ENCODE results near the gene TRAFD1.
"Not testable (repeated sequence)": the region's sequence is repeated elsewhere in the genome, so short reads cannot be mapped to it uniquely, and the experiment has no call there.

TRAFD1 gene, protein sequence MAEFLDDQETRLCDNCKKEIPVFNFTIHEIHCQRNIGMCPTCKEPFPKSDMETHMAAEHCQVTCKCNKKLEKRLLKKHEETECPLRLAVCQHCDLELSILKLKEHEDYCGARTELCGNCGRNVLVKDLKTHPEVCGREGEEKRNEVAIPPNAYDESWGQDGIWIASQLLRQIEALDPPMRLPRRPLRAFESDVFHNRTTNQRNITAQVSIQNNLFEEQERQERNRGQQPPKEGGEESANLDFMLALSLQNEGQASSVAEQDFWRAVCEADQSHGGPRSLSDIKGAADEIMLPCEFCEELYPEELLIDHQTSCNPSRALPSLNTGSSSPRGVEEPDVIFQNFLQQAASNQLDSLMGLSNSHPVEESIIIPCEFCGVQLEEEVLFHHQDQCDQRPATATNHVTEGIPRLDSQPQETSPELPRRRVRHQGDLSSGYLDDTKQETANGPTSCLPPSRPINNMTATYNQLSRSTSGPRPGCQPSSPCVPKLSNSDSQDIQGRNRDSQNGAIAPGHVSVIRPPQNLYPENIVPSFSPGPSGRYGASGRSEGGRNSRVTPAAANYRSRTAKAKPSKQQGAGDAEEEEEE

DNA sequence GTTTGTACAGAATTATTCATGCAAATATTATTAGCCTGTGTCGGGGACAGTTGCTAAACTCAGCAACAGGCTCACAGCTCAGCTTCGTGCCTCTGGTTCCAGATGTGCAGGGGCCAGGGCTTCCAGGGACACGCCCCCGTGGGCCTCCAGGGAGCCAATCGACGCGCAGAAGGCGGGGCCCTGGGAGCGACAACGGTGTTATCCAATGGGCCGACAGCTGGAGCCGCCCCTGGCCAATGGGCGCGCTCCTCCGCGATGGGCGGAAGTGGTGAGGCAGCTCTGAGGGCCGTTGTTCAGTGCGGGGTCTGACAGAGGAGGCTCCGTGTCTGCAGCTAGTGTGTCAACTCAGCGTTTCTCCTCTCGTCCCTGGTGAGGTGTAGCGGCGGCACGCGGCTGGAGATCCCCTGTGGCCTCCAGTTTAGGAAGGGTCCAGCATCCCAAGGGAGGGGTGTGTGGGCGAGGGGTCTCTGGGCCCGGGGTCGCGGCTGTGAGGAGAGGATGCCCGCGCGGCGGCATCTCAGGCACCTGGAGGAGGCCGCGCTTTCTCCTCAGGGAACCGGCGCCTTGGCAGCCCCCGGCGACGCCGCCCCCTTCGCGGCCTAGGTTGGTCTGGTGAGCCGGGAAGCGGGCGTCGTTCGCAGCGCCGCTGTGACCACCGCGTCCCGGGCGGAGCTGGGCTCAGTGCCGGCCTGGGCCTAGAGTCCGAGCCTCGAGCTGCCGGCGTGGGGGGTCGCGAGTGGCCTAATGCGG is at the start of gene TRAFD1:
TRAFD1 (plus strand) TSS at position 311 of the 750 bp plus-strand sequence. CDS start 4,963 bp downstream, outside the sequence.
- peak; percentile 99 for DNase-seq (ENCODE audit: low spot score)

DNA sequence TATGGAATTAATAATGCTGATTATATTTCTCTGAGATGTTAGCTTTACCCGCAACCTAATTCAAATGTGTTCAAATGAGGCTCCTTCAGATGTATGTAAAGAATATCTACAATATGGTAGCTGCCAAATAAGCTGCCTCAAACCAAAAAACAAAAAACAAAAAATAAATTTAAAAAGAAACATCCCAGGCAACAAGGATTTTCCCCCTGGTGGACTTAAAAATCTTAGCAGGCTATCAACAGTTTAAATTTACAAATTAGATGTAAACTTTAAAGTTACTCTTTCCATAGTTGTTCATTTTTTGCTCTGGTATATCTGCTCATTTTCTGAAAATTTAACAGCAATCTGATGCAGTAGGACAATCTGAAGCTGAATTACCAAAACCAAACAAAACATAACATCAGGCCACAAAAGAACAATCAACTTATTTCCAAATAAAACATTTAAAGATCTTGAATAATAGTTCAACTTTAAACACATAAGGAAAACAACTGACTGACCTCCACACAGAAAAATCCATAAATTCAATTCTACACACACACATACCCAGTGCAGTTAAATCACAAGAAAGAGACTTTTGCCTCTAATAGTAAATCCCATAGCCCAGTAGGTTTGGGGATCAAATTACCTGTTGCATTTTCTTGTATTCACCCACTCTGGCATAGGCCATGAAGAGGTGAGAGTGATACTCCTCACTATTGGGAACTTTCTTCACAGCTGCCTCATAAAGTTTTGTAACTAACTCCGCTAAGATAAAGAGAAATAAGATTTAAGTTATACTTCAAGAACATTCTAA is 38.1 kb upstream of the TRAFD1 start:
- DNase-seq (ENCODE audit: low spot score) = no peak

DNA sequence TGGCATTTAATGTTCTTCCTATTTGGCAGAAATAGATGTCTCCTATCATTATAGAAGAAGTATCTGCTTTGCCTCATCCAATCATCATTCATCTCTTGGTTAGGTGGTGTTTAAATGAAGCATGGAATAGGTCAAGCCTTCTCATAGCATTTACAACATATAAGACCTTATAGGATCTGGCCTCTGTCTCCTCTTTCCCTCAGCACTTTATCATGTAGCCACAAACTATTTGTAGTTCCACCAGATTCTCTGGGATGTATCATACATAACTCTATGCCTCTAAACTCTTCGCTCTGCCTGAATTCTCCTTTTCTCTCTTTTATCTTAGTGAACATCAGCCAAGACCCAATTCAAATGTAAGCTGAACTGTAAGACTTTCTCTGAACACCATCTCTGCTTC is 37.5 kb upstream of the TRAFD1 start:
- DNase-seq (ENCODE audit: low spot score) = no peak

DNA sequence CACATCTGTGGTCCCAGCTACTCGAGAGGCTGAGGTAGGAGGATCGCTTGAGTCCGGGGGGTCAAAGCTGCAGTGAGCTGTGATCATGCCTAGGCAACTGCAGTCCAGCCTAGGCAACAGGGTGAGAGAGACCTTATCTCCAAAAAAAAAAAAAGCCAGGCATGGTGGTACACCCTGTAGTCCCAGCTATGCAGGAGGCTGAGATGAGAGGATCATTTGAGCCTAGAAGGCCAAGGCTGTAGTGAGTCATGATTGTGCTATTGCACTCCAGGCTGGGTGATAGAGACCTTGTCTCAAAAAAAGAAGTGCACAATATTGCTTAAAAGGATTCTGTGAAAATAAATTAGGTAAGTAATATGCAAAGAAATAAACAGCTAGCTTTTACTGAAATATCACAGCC is 33.8 kb upstream of the TRAFD1 start:
- no peak for DNase-seq (ENCODE audit: low spot score)

DNA sequence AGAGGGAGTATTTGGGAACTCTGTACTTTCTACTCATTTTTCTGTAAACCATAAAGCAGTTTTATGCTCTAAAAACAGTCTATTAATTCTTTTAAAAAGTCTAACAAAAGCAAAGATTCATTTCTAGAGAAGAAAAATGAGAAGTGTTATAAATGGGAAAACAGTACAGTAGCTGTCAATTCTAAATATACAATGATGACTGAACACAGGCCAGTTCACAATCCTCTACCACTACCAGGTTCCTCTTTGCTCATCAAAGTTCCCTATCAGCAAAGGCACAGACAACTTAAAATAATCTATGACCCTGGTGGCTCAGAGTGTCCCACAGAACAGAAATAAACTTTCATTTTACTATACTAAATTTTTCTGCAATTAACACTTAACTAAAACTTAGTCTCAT is 29.3 kb upstream of the TRAFD1 start:
- DNase-seq (ENCODE audit: low spot score) = no peak

DNA sequence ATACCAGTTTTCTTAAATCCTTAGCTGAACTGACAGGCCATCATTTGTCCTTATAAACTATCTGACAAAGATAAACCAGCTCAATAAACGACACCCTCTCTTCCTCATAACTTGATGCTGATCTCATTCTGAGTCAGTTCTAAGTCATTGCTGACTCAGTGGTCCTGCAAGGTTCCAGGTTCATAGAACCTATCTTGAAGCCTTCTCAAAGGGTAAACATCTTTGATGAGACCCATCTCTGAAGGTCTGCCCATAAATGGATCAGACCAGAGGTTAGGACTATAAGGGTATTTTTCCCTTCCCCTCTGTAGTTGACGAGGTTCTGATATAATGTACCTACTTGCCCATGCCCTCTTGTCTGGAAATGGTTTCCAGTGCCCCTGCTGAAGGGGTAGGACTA is 28.7 kb upstream of the TRAFD1 start:
- peak; percentile 62 for DNase-seq (ENCODE audit: low spot score)

DNA sequence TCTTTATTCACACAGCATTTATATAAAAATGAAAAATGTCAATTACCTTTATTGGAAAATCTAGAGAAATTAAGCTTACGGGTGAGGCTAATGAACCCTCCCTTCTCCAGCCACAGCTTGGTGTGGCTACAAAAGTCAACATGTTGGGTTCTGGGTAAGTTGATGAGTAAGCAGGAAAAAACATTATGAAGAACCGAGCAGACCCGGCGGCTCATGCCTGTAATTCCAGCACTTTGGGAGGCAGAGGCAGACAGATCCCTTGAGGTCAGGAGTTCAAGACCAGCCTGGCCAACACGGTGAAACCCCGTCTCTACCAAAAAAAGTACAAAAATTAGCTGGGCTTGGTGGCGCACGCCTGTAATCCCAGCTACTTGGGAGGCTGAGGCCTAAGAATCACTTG is 27.7 kb upstream of the TRAFD1 start:
- DNase-seq (ENCODE audit: low spot score) = no peak

DNA sequence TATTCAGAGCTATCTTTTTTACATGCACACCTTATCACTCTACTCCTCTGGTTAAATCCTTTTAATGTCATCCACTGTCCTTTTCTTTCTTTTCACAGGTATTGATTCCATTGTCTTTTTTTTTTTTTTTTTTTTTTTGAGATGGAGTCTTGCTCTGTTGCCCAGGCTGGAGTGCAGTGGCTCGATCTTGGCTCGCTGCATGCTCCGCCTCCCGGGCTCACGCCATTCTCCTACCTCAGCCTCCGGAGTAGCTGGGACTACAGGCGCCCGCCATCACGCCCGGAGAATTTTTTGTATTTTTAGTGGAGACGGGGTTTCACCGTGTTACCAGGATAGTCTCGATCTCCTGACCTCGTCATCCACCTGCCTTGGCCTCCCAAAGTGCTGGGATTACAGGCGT is 24.9 kb upstream of the TRAFD1 start:
- DNase-seq (ENCODE audit: low spot score) = not testable (repeated sequence)

DNA sequence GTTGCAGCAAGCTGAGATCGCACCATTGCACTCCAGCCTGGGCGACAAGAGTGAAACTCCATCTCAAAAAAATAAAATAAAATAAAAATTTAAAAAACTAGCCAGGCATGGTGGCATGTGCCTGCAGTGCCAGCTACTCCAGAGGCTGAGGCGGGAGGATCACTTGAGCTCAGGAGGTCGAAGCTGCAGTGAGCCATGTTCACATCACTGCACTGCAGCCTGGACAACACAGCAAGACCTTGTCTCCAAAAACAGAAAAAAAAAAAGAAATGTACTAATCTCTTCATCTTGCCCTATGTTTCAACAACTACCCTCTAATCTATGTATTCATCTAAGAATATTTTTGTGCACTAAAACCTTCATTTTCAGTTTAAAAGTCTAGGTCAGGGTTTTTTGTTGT is 23.2 kb upstream of the TRAFD1 start:
- no peak for DNase-seq (ENCODE audit: low spot score)

DNA sequence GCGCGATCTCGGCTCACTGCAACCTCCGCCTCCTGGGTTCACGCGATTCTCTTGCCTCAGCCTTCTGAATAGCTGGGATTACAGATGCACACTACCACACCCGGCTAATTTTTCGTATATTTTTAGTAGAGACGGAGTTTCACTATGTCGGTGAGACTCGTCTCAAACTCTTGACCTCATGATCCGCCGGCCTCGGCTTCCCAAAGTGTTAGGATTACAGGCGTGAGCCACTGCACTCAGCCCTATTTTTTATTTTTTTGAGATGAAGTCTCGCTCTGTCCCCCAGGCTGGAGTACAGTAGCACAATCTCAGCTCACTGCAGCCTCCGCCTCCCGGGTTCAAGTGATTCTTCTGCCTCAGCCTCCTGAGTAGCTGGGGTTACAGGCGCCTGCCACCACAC is 22.6 kb upstream of the TRAFD1 start:
- DNase-seq (ENCODE audit: low spot score) = not testable (repeated sequence)

DNA sequence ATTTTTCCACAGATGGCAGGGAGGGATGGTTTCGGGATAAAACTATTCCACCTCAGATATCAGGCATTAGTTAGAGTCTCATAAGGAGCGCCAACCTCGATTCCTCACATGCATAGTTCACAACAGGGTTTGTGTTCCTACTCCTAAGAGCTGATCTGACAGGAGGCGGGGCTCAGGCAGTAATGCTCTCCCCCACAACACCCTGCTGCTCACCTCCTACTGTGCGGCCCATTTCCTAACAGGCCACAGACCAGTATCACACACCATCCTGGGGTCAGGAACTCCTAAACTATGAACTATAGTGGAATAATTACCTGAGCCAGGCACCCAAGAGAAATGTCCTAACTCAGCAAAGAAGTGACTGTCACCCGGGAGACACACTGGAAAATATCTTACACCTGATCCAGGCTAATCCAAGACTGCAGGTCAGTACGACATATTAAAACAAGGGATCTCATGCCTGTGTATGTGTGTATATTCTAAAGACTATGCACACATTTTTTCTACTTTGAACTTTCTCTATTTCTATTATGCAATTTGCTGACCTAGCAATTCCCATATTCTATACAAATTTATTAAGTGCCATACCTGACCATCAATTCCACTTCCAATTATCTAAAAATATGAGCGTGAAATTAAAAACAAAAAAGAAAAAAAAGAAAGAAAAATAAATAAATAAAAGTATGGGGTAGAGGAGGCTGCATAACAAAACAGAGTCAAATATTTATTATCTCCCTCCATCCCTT is 21.4 kb upstream of the TRAFD1 start:
- no peak for DNase-seq (ENCODE audit: low spot score)

DNA sequence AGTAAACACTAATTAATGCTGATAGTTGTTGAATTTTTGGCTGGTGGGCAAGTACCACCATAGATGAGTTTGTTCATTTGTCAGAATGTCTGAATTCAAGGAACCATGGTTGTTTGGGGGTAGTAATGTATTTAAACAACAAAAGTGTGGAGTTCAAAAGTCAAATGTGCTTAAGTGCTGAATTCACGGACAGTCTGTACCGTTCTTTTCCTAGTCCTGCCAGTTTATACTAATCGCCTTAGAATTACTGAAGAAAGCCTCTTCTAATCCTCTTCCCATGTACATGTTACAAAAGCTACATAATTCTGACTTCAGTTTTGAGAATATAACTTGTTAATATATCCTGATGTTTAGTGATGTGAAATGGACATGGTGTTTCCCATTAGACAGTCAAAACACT is 19.5 kb upstream of the TRAFD1 start:
- DNase-seq (ENCODE audit: low spot score) = no peak

DNA sequence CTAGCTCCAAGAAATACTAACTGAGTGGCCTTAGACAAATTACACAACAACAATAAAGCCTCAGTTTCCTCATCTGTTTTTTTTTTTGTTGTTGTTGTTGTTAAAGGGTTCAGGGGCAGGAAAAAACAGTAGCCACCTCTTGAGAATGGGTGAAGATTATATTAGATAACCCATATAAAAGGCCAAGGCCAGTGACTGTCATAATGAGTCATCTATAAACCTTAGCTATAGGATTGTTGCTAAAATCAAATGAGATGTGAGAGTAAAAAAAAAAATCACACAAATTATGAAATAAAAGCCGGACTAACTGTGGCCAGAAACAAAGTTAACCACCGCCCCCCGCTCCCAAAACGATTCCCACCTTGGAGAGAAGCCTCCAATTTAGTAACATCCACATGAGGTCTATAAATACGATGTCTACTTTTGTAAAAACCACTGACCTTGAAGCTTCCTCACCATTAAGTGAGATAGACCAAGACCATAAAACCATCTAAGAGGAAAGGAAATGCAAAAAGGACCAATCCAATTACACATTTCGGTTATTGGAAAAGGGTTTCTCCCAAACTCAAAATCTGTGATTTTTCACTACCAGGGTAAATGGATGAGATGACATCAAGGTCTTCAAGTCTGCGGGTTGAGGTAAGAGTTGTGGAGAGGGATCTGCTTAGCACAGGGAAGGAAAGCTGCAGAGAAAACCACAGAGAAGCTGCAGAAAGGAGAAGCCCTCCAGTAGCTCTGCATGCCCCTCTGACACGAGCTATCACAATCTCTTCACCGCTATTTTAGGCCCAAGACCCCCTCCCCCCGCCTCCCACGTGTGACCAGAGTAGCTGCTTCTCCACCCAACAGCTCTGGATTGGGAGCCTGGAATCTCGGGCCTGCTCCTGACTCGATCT is 17.8 kb upstream of the TRAFD1 start:
- DNase-seq (ENCODE audit: low spot score) = no peak

DNA sequence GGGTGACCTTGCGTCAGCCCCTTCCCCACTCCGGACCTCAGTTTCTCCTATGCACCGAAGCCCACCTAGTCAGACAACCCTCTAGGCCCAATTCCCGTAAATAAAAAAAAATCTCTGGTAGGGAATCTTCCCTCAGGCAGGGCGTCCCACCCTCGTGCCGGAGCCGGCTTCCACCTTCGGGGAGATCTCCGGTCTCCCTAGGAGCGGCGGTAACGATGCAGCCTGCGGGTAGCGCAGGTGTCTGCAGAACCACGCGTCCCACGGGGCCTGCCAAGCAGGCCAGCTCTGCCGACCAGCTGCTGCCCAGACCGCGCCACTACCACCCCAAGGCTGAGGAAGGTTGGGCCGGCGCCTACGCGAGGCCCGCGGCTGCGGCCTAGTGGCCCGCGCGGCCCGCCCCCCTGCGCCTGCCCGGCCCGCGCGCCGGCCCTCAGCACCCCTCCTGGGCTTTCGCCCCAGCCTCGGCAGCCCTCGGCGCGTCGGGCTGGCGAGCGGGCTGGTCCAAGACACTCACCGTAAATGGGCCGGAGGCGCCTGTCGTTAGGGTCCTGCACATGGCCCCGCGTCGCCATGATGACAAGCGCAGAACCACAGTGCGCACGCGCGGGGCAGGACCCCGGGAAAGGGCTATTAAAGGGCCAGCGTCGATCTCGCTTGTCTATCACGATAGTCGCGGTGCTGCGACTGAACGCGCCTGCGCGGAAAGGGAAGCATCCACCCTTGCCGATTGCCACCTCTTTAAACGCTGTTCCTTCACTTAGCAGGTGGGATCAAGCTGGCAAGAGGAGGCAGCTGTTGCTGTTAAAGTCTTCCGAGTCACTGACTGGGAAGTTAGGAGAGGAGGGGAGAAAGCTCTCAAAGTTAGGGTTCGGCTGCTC is 16.9 kb upstream of the TRAFD1 start, which contains the start of gene NAA25:
NAA25 (minus strand) TSS at position 582 of the 878 bp plus-strand sequence; CDS start at position 572, 10 bp downstream.
- peak; percentile 92 for DNase-seq (ENCODE audit: low spot score)

DNA sequence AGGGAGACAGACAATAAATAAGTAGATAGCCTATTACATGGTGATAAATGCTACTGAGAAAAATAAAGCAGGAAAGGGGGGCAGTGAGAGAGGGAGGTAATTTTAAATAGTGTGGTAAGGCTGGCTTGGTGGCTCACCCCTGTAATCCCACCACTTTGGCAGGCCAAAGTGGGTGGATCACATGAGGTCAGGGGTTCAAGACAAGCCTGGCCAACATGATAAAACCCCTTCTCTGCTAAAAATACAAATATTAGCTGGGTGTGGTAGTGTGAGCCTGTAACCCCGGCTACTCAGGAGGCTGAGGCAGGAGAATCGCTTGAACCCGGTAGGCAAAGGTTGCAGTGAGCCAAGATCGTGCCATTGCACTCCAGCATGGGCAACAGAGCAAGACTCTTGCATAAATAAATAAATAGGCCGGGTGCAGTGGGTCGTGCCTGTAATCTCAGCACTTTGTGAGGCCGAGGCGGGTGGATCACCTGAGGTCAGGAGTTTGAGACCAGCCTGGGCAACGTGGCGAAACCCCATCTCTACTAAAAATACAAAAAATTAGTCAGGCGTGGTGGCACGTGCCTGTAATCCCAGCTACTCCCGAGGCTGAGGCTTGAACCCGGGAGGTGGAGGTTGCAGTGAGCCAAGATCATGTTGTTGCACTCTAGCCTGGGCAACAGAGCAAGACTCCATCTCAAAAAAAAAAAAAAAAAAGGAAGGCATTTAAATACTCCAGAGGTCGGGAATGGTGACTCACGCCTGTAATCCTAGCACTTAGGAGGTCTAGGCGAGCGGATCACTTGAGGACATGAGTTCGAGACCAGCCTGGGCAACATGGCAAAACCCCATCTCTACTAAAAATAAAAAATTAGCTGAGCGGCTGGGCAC is 14.3 kb upstream of the TRAFD1 start:
- not testable (repeated sequence) for DNase-seq (ENCODE audit: low spot score)

DNA sequence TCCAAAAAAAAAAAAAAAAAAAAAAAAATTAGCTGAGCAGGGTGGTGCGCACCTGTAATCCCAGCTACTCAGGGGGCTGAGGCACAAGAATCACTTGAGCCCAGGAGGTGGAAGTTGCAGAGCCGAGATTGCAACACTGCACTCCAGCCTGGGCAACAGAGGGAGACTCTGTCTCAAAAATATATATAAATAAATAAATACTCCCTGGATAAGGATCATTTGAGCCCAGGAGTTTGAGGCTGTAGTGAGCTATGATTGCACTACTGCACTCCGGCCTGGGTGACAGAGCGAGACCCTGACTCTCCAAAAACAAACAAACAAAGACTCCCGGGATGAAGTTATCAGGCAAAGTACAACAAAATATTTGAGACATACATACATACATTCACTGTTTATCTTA is 13.4 kb upstream of the TRAFD1 start:
- no peak for DNase-seq (ENCODE audit: low spot score)

DNA sequence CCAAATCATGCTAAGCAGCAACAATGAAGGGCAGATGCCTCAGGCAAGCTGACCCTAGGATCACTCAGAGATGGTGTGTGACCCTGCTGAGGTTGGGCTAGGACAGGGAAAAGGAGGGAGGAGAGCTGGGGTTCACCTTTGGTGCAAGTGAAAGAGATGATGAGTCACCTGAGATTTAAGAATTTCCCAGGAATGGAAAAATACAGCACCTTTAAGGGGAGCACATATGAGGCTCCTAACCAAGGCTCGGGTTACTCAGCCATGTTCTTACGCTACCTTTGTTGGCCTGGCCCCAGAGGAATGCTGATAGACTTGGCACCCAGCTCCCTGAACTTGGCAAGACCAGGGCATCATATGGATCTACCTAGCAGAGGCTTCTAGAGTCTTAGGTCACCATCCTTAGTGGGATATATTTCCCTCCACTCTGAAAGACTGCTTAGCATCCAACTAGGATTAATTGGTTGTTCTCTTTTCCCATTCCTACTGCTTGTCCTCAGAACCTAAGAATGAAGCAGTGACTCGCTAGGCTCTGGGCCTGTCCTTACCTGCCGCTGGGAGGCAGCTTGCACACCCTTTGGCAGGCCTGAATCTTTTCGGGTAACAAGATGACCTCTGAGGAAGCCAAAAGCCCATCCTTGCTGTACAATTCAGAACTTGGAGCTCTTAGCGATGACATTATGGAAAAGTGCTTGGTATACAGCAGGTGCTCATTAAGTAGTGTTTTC is 12.8 kb upstream of the TRAFD1 start:
- no peak for DNase-seq (ENCODE audit: low spot score)

All from AG08396 (cell line).